ENCODE results near the gene C14orf132. TPM values are rescaled to one million over a fixed set of nuclear protein-coding genes. Genes with fewer than 3 reads are reported as not detected.

The C14orf132 gene
- total and polyA plus RNA-seq, 9 donors: 3.9 to 20.3 (median 7.7) TPM

GRCh38 chr14:96106891-96107290 lies 67.7 kb downstream of the C14orf132 start:
- TF ChIP-seq POLR2A (IDR thresholded peaks at IDR 0.05) (no peak), CTCF (IDR thresholded peaks at IDR 0.05) (no peak), EP300 (IDR thresholded peaks at IDR 0.05) (no peak)
- intact Hi-C loops (cut with DNase I): loop anchor here in 2 of 4 donors (10.0 kb wide), 2 partner anchors 158 to 318 kb away; no protein-coding TSS in a partner anchor
- H3K9me3 ChIP-seq: no peaks in the 10 kb centered on the region
- no peak overlapping the region for H3K27ac ChIP-seq
- H3K36me3 ChIP-seq: no peaks in the 10 kb centered on the region
- DNase-seq: no peak
- no peak overlapping the region for H3K4me3 ChIP-seq
- WGBS, 3 donors: 85 to 87% (median 85%) methylated on average over 6 of the region's 6 CpGs
- H3K4me1 ChIP-seq (ENCODE audit: insufficient read depth): no peaks in the 10 kb centered on the region
- no peaks in the 10 kb centered on the region for H3K27me3 ChIP-seq

GRCh38 chr14:96108061-96108795 lies 69.1 kb downstream of the C14orf132 start:
- Histone ChIP-seq H3K27ac (no peak overlapping the region), H3K9me3 (no peaks in the 10 kb centered on the region), H3K36me3 (no peaks in the 10 kb centered on the region), H3K4me1 (ENCODE audit: insufficient read depth) (no peaks in the 10 kb centered on the region), H3K27me3 (no peaks in the 10 kb centered on the region), H3K4me3 (no peak overlapping the region)
- 59 to 73% (median 69%) methylated on average over 5 of the region's 5 CpGs for WGBS, 3 donors
- no peak for DNase-seq
- intact Hi-C loops (cut with DNase I): loop anchor here in 2 of 4 donors (10.0 kb wide), 2 partner anchors 157 to 317 kb away; no protein-coding TSS in a partner anchor
- TF ChIP-seq EP300 (IDR thresholded peaks at IDR 0.05) (no peak), CTCF (IDR thresholded peaks at IDR 0.05) (no peak), POLR2A (IDR thresholded peaks at IDR 0.05) (no peak)

GRCh38 chr14:96108911-96109310 lies 69.7 kb downstream of the C14orf132 start:
- Histone ChIP-seq H3K9me3 (no peaks in the 10 kb centered on the region), H3K27me3 (no peaks in the 10 kb centered on the region), H3K4me3 (no peak overlapping the region), H3K4me1 (ENCODE audit: insufficient read depth) (no peaks in the 10 kb centered on the region), H3K27ac (no peak overlapping the region), H3K36me3 (no peaks in the 10 kb centered on the region)
- intact Hi-C loops (cut with DNase I): loop anchor here in 2 of 4 donors (10.0 kb wide), 2 partner anchors 156 to 316 kb away; no protein-coding TSS in a partner anchor
- WGBS, 3 donors: 90 to 94% (median 93%) methylated on average over 10 of the region's 10 CpGs
- DNase-seq: no peak
- no peak for TF ChIP-seq EP300 (IDR thresholded peaks at IDR 0.05)
- no peak for TF ChIP-seq CTCF (IDR thresholded peaks at IDR 0.05)
- TF ChIP-seq POLR2A (IDR thresholded peaks at IDR 0.05): no peak

GRCh38 chr14:96109596-96110355 lies 70.6 kb downstream of the C14orf132 start:
- Histone ChIP-seq H3K4me1 (ENCODE audit: insufficient read depth) (no peaks in the 10 kb centered on the region), H3K27ac (no peak overlapping the region), H3K9me3 (no peaks in the 10 kb centered on the region), H3K36me3 (no peaks in the 10 kb centered on the region), H3K4me3 (no peak overlapping the region), H3K27me3 (no peaks in the 10 kb centered on the region)
- intact Hi-C loops (cut with DNase I): loop anchor here in 2 of 4 donors (10.0 kb wide), 2 partner anchors 155 to 315 kb away; no protein-coding TSS in a partner anchor
- TF ChIP-seq POLR2A (IDR thresholded peaks at IDR 0.05) (no peak), CTCF (IDR thresholded peaks at IDR 0.05) (no peak), EP300 (IDR thresholded peaks at IDR 0.05) (no peak)
- DNase-seq: no peak
- 81 to 87% (median 84%) methylated on average over 8 of the region's 8 CpGs for WGBS, 3 donors
